ENCODE data around the gene TRIM9.
A peak's percentile ranks its signal among the peaks of the same experiment; 100 is the strongest.

Gene TRIM9

DNA sequence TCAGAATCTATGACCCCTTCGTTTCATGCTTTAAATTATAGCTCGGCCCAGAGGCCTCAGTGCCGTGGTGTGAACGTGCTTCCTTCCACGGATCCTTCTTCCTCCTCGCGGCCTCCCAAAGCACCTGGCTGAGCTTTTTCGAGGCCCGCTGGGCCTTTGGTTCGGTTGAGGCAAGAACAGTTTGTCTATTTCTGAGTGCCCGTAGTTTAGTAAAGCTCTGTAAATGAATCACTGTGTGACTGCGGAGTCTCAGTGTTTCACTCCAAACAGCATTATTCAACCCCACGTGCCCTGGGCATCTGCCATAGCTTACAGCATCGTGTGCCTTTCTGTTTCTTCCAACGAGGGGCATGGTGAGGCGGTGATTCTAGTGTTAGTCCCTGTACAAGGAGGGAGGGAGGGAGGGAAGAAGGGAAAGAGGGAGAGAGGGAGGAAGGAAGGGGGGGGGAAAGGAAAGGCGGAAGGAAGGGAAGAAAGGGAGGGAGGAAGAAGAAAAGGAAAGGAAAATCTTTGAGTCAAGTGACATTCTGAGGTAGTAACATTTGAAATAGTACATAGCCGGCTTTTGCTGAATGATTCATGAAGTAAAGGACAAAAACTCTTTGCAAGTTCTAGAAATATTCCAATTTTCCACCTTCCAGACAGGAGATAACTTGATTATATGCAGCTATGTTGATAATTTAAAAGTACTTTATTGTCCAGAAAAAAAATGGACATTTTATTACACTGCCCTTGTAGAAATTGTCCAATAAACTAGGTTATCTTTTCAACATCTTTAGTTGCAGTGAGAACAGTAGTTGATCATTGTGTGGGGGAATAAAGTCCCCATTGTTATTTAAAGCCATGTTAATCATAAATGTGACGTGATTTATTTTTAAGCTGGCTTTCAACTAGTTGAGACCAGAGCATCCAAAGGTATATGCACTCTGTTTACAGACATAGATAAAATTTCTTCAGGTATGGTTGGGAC is 1.2 kb upstream of the TRIM9 start:
- no peak for DNase-seq (ENCODE audit: low spot score)
- ChIA-PET CTCF (interaction anchor here (0.5 kb wide), 1 partner anchor 682 kb away, joined by 4 read pairs; no protein-coding TSS in a partner anchor), POLR2A (ENCODE audit: low non-redundant PET) (no interaction called here)
- TF ChIP-seq, protein P1, sequence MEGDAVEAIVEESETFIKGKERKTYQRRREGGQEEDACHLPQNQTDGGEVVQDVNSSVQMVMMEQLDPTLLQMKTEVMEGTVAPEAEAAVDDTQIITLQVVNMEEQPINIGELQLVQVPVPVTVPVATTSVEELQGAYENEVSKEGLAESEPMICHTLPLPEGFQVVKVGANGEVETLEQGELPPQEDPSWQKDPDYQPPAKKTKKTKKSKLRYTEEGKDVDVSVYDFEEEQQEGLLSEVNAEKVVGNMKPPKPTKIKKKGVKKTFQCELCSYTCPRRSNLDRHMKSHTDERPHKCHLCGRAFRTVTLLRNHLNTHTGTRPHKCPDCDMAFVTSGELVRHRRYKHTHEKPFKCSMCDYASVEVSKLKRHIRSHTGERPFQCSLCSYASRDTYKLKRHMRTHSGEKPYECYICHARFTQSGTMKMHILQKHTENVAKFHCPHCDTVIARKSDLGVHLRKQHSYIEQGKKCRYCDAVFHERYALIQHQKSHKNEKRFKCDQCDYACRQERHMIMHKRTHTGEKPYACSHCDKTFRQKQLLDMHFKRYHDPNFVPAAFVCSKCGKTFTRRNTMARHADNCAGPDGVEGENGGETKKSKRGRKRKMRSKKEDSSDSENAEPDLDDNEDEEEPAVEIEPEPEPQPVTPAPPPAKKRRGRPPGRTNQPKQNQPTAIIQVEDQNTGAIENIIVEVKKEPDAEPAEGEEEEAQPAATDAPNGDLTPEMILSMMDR (conservative IDR thresholded peaks at IDR 0.05; ENCODE audit: low read depth), result no peak
- peak overlapping the region; percentile 60 for H3K27ac ChIP-seq

DNA sequence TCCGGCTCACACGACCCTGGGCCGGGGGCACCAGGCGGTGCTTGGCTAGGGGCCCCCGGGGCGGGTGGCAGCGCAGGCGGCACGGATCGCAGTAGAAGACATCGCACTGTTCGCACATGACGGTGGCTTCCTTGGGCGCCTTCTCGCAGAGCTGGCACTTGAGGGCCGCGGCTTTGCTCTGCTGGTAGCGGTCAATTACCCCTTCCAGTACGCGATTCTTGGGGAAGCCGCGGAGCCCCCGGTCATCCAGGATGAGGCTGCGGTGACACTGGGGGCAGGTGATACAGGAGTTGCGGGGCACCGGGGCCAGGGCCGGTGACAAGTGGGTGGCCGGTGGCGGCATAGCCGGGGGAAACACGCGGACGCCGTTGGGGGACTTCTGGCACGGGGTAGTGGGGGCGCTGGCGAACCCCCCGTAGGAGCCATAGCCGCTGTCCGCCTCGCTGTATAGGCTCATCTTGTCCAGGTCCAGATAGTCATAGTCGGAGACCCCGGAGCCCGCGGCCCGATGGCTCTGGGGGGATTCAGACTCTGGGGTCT is 553 bp downstream of the TRIM9 start:
- POLR2A ChIA-PET (ENCODE audit: low non-redundant PET), result interaction anchor here (0.5 kb wide), 1 partner anchor 10 kb away, joined by 3 read pairs; no protein-coding TSS in a partner anchor
- H3K27ac ChIP-seq, result no peak overlapping the region
- CTCF ChIA-PET, result interaction anchor here (0.8 to 0.9 kb wide), 2 partner anchors 10 to 125 kb away, joined by 3 to 4 read pairs; no protein-coding TSS in a partner anchor
- no peak for DNase-seq (ENCODE audit: low spot score)
- TF ChIP-seq, protein P1 (conservative IDR thresholded peaks at IDR 0.05; ENCODE audit: low read depth), result no peak

DNA sequence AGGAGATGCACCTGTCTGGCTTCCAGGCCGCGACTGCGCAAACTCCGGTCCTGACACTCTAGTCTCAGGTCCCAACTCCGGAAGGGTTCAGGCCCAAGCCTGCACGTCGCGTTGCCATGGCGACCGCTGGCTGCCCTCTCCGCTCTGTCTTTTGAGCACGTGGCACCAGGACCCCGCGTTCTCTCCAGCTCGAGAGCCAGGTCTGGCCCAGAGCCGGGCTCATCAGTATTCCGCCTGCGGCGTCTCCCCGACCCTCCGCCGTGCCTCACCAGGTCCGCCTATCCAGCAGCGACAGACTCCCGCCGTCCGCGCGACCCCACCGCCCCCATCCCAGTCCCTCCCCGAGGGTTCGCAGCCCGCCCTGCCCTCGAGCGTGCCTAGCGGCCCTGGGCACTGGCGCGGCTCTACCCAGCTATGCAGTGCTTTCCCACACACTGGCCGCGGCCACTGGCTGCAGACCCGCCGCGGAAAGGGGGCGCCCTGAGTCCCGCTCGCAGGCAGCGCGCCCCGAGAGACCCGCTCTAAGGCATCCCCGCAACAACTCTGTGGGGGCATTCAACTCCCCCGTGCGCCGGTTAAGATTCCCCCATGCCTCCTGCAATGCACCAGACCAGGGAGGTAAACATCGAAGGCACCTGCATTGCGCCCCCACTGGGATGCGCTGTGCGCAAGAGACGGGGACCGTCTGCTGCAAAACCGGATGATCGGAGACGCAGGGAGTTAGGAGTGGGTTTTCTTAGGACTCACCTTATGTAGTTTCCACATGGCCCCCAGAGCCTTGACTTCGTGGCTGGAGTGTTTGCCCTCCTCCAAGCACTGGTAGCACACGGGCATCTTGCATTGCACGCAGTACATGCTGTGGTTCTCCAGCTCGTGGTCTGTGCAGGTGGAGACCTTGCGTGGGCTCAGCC is 1.3 kb downstream of the TRIM9 start:
- no peak overlapping the region for H3K27ac ChIP-seq
- ChIA-PET POLR2A (ENCODE audit: low non-redundant PET) (no interaction called here), CTCF (interaction anchor here (0.8 kb wide), 1 partner anchor 126 kb away, joined by 4 read pairs; no protein-coding TSS in a partner anchor)
- no peak for DNase-seq (ENCODE audit: low spot score)
- TF ChIP-seq, protein P1 (conservative IDR thresholded peaks at IDR 0.05; ENCODE audit: low read depth), result peak; percentile 22; the same call in 1 of the 2 replicates

DNA sequence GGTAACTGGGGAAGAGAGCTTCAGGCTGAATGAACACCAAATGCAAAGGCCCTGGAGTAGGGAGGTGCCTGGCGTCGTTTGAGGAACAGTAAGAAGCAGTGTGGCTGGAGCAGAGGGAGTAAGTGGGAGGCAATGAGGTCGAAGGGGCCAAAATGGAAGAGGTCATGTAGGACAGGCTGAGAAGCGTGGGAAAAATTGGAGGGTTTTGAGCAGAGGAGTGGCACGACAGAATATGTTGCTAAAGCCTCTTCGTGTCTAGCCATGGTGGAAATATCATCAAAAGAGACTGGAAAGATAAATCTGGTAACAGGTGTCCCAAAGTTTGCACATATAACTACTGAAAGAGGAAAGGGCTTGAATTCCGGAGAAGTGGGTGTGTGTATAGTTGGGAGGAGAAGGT is 1.9 kb downstream of the TRIM9 start:
- TF ChIP-seq, protein P1 (conservative IDR thresholded peaks at IDR 0.05; ENCODE audit: low read depth), result no peak
- ChIA-PET CTCF (no interaction called here), POLR2A (ENCODE audit: low non-redundant PET) (no interaction called here)
- H3K27ac ChIP-seq, result no peak overlapping the region
- DNase-seq (ENCODE audit: low spot score), result no peak

DNA sequence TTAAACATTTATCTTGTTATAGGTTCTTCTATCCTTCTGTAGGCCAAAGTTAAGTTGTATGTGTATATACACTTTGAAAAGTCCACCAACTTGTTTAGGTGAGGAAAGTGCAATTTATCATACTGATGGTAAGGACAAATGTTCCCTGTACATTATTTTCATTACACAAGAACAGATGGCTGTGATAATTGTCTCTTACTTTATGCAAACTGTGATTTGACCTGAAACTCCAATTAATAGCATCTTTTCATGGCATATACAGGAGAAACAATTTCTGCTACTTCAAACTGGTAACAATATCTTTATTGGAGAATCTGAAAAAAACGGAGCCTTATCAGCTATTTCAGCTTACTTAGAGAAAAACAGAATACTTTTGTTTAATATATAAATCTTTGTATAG is 5.6 kb downstream of the TRIM9 start:
- CTCF ChIA-PET, result no interaction called here
- POLR2A ChIA-PET (ENCODE audit: low non-redundant PET), result no interaction called here
- TF ChIP-seq, protein P1 (conservative IDR thresholded peaks at IDR 0.05; ENCODE audit: low read depth), result no peak
- DNase-seq (ENCODE audit: low spot score), result no peak
- H3K27ac ChIP-seq, result no peak overlapping the region

Data from RWPE1 (cell line).